HL-60 (cell line): ENCODE data around the gene PRRC2B.
"Not testable (repeated sequence)": the region's sequence is repeated elsewhere in the genome, so short reads cannot be mapped to it uniquely, and the experiment has no call there.

Experiments used
- GABPA ChIP-seq: IDR thresholded peaks from 2 replicates; pipeline ENCODE4 v1.6.1; 2012; ENCODE audit warnings: low read depth
- POLR2AphosphoS5 ChIP-seq: IDR thresholded peaks from 2 replicates; pipeline ENCODE4 v1.6.1; 2012; ENCODE audit warnings: low read depth
- SPI1 ChIP-seq: IDR thresholded peaks from 2 replicates; pipeline ENCODE4 v1.6.1; 2012; ENCODE audit warnings: low read depth, mild to moderate bottlenecking, borderline replicate concordance
- TF ChIP-seq, protein P1 (sequence below): IDR thresholded peaks from one replicate; pipeline ENCODE4 v1.5.1; 2011; ENCODE audit warnings: low read length, control low read depth, inconsistent platforms; ENCODE audit not compliant: insufficient read depth
- TF ChIP-seq, protein P2 (sequence below): IDR thresholded peaks from 2 replicates; pipeline ENCODE4 v1.6.1; 2012; ENCODE audit warnings: low read depth; ENCODE audit not compliant: insufficient replicate concordance

GRCh38 chr9:131515559-131516031 is 121.7 kb downstream of the PRRC2B start:
- TF ChIP-seq, protein P1, sequence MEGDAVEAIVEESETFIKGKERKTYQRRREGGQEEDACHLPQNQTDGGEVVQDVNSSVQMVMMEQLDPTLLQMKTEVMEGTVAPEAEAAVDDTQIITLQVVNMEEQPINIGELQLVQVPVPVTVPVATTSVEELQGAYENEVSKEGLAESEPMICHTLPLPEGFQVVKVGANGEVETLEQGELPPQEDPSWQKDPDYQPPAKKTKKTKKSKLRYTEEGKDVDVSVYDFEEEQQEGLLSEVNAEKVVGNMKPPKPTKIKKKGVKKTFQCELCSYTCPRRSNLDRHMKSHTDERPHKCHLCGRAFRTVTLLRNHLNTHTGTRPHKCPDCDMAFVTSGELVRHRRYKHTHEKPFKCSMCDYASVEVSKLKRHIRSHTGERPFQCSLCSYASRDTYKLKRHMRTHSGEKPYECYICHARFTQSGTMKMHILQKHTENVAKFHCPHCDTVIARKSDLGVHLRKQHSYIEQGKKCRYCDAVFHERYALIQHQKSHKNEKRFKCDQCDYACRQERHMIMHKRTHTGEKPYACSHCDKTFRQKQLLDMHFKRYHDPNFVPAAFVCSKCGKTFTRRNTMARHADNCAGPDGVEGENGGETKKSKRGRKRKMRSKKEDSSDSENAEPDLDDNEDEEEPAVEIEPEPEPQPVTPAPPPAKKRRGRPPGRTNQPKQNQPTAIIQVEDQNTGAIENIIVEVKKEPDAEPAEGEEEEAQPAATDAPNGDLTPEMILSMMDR = not testable (repeated sequence)
- TF ChIP-seq, protein P2, sequence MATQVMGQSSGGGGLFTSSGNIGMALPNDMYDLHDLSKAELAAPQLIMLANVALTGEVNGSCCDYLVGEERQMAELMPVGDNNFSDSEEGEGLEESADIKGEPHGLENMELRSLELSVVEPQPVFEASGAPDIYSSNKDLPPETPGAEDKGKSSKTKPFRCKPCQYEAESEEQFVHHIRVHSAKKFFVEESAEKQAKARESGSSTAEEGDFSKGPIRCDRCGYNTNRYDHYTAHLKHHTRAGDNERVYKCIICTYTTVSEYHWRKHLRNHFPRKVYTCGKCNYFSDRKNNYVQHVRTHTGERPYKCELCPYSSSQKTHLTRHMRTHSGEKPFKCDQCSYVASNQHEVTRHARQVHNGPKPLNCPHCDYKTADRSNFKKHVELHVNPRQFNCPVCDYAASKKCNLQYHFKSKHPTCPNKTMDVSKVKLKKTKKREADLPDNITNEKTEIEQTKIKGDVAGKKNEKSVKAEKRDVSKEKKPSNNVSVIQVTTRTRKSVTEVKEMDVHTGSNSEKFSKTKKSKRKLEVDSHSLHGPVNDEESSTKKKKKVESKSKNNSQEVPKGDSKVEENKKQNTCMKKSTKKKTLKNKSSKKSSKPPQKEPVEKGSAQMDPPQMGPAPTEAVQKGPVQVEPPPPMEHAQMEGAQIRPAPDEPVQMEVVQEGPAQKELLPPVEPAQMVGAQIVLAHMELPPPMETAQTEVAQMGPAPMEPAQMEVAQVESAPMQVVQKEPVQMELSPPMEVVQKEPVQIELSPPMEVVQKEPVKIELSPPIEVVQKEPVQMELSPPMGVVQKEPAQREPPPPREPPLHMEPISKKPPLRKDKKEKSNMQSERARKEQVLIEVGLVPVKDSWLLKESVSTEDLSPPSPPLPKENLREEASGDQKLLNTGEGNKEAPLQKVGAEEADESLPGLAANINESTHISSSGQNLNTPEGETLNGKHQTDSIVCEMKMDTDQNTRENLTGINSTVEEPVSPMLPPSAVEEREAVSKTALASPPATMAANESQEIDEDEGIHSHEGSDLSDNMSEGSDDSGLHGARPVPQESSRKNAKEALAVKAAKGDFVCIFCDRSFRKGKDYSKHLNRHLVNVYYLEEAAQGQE = not testable (repeated sequence)
- not testable (repeated sequence) for TF ChIP-seq GABPA, POLR2AphosphoS5
- TF ChIP-seq SPI1 = peak; percentile 79
